ENCODE measurements around the gene KIRREL3.
"Not testable (repeated sequence)": the region's sequence is repeated elsewhere in the genome, so short reads cannot be mapped to it uniquely, and the experiment has no call there.

Gene KIRREL3

GRCh38 chr11:126952533-126952932 is 48.0 kb downstream of the KIRREL3 start:
- not testable (repeated sequence) for DNase-seq (ENCODE audit: low read depth)

DNA sequence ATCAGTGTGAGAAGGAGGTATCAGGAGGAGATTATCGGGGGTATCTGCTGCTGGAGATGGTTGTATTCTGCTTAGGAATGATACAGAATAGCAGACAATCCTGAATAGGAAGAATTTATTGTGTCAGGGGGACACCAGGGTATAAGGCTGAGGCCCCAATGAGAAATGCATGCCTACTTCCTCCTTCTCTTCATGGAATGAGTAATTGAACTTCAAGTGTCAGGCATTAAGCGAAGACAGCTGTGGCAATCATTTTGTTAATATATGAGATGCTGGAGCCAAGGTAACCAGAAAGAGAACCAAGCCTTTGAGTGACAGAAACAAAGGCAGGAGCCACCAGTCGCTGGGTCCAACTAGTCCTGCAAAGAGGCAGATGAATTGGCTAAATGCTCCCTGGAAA is 49.1 kb downstream of the KIRREL3 start:
- no peak for DNase-seq (ENCODE audit: low read depth)

GRCh38 chr11:126949066-126949891 is 51.3 kb downstream of the KIRREL3 start:
- no peak for DNase-seq (ENCODE audit: low read depth)

GRCh38 chr11:126948563-126948962 is 52.0 kb downstream of the KIRREL3 start:
- no peak for DNase-seq (ENCODE audit: low read depth)

DNA sequence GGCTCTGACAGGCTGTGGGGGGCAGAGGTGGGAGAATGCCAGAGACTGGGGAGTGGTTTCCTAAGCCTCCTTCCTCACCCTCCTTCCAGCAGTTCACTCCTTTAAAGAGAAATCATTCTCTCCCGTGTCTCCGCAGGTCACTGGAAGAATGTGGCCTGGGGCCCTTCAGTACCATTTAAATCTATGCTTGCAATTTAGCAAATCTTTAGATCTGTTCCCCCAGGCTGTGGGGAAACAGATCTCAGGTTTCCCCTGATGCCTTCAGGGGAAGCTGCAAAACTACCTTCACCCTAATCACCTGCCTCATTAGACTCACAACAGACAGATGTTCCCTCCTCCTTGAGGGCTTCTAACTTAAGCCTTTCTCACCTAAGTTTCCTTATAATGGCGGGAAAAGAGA is 55.3 kb downstream of the KIRREL3 start:
- DNase-seq (ENCODE audit: low read depth) = no peak

DNA sequence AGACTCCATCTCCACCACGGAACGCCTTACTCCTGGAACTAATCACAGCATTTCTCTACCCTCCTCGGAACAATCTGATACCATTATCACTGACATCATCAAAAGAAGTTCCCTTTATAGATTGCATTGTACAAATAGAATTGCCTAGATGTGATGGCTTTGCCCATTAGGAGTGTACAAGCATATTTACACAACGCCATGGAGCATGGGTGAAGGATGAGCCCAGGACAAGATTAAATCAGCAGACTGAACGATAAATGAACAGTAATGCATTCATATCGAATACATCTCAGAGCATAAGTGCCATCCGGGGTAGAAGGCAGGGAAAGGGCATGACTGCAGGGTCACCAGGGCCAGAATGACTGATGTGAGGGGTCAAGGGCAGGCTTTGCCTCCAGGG is 57.3 kb downstream of the KIRREL3 start:
- DNase-seq (ENCODE audit: low read depth) = no peak

DNA sequence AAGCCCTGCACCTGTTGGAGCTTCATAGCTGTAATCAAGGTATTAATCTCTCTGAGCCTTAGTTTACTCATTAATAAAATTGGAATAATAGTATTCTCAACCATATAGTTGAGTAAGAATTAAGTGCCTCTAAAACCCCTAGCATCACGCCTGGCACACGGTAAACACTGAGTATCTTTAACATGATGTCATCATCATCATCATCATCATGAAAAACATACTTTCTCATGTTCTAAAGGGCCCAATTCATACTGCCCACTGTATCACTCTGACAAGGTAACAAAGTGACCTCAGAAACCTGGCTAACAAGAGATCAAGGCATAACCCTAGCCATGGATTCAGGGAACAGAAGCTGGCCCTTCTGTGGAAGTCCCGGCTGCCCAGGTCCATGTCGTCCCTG is 58.4 kb downstream of the KIRREL3 start:
- no peak for DNase-seq (ENCODE audit: low read depth)

GRCh38 chr11:126939552-126939951 is 61.0 kb downstream of the KIRREL3 start:
- no peak for DNase-seq (ENCODE audit: low read depth)

DNA sequence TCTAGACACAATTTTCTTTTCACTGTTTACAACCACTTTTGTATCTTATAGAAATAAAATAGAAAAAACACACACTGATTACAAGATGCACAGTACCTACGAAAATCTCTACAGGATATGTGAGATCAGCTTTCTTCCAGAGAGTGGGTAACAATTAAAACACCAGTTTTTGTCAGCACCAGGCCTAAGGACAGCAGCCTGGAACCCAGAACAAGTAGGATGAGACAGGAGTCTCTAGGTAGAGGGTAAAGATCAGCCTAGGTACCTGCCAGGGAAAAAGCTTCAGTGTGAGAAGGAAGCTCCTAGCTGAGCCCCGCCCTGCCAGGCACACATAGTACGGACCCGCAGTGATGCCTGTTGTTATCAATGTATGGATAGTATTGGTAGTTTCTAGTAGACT is 61.9 kb downstream of the KIRREL3 start:
- no peak for DNase-seq (ENCODE audit: low read depth)

- no peak for DNase-seq (ENCODE audit: low read depth)
Measured at GRCh38 chr11:126930091-126930841, 70.3 kb downstream of the KIRREL3 start.

DNA sequence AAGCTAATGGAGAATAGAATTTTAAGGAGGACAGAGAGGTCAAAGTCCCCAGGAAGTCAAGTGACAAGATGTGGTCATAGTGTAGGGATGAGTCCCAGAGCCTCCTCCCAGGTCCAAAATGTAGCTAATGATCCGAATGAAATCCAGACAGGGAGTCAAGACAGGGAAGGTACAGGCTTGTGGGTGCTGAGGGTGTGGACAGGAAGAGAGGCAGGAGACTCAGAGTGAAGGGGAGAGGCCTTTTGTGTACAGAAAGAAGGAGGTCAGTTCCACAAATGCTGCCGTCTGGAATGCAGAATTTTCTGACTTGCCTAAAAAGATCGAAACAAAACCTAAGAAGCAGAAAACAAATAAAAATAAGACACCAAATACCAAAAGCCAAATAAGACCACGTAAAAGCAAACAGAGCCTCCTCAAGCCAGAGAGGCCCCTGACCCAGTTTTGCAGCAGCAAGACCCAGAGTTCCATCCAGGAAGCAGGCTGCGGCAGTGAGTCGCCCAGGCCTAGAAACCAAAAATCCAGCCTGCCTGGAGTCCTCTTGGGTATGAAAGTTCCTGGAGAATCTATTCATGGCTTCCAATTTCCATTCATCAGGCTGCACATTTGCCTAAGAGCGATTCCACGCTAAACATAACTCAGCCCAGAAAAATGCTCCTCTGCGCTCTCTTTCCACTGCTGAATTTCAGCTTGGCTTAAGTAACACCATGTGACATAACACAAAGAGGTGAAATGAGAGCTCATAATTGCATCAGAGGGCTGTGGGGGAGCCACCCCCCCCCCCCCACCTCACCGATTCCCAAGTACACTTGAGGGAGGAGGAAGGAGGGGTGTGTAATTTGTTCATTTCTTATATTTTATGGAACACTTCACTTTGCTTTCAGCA is 71.2 kb downstream of the KIRREL3 start:
- peak; percentile 27 for DNase-seq (ENCODE audit: low read depth)

GRCh38 chr11:126927623-126928022 is 72.9 kb downstream of the KIRREL3 start:
- no peak for DNase-seq (ENCODE audit: low read depth)

GRCh38 chr11:126926376-126926791 is 74.2 kb downstream of the KIRREL3 start:
- DNase-seq (ENCODE audit: low read depth) = no peak

DNA sequence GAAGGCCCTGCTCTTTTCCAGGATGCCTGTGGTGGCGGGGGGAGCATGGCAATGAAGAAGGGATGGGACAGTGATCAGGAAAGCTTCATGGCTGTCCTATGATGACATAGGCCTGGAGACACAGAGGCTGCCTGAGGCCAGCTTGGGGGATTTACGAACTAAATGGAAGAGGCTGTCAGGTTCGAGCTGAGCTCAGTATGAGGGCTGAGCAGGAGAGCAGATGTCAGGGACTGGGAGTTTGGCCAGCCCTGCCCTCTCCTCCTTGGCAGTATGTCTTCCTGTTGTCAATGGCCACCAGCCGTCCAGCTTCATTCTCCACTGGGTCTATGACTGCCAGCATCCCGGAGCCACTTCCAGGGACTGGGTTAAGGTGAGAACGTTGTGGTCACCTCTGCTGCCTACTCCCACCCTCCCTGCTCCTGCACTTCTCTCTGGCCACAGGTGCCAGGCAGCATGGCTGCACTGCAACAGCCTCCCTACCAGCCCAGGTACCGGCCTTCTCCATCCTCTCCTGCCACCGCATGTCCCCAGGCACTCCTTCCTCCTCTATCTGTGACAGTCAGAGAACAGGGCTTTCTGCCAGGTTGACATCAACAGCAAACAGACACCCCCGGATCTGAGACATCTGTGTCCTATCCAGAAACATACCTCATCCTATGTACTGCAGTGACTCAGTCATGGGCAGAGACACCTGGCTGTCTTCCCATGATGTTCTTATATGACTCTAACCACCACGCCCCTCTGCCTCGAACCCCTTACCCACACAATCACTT is 75.1 kb downstream of the KIRREL3 start:
- DNase-seq (ENCODE audit: low read depth) = no peak

DNA sequence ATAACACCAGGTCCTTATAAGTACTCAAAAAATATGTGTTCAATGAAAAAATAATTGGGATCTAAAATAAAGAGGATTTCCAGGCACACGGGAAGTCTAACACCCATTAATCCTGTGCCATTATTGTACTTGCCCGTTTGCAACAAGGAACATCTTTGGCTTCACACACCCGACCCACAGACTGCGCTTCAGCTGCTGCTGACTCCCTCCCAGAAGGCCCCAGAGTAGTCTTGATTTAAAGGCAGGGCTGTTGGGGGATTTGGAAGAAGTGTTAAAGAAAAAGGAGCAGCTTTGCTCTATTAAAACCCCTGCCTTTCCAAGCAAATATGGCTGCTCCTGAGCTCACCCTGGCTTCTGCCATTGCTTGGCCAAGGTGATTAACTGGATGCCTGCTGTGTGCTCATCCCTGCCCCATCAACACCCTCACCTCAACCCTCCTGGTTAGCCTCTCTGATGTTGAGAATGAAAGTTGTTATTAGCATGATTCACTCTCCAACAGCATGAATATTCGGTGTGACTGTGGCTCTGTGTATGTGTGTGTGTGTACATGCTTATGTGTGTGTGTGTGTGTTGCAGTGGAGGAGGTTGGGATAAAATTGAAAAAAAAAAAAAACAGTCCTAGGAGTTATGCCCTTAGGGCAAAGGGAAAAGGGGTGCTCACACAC is 76.1 kb downstream of the KIRREL3 start:
- no peak for DNase-seq (ENCODE audit: low read depth)

- no peak for DNase-seq (ENCODE audit: low read depth)
Measured at GRCh38 chr11:126920833-126921232, 79.7 kb downstream of the KIRREL3 start.

- DNase-seq (ENCODE audit: low read depth) = no peak
Measured at GRCh38 chr11:126919147-126919823, 81.3 kb downstream of the KIRREL3 start.

DNA sequence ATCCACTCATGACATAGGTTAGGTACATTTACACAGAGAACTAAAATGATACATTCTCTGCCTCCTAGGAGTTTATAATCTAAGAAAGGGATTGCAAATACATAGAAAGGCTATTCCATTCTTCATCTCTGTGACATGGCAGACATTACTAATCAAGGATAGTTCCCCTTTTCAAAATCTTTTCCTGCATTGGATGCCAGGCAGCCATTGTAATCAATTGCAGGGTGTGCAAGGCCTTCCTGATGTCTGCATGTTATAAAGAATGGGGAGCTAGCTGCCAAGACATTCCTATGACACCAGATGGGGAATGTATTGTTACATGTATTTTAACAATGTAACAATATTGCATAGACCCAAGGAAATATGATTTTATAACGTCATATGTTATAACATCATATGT is 82.0 kb downstream of the KIRREL3 start:
- DNase-seq (ENCODE audit: low read depth) = no peak

- DNase-seq (ENCODE audit: low read depth) = peak; percentile 84
Measured at GRCh38 chr11:126917531-126918204, 82.9 kb downstream of the KIRREL3 start.

GRCh38 chr11:126915430-126915829 is 85.1 kb downstream of the KIRREL3 start:
- DNase-seq (ENCODE audit: low read depth) = no peak
